PC-3 (cell line): ENCODE measurements around the gene SLC38A5.

Experiments used
- CTCF ChIP-seq: fragments of 300-600 bp; sonication (generic); conservative IDR thresholded peaks from 2 replicates; pipeline ENCODE4 v1.5.1; 2017; ENCODE audit warnings: antibody characterized with exemption, low read depth, mild to moderate bottlenecking, low read length
- EZH2 ChIP-seq: fragments of 300-600 bp; sonication (generic); IDR thresholded peaks from one replicate; pipeline ENCODE4 v1.6.1; 2017; ENCODE audit warnings: antibody characterized with exemption, mild to moderate bottlenecking, low read length; ENCODE audit not compliant: unreplicated experiment
- EZH2phosphoT487 ChIP-seq: fragments of 300-600 bp; sonication (generic); IDR thresholded peaks from 2 replicates; pipeline ENCODE4 v1.6.1; 2018; ENCODE audit warnings: mild to moderate bottlenecking, antibody characterized with exemption, low read length, borderline replicate concordance

GRCh38 chrX:48476919-48477318, 6.9 kb upstream of the SLC38A5 start:
- TF ChIP-seq EZH2: no peak
- TF ChIP-seq CTCF: no peak
- TF ChIP-seq EZH2phosphoT487: no peak
